22Rv1 (cell line): ENCODE measurements around the gene STX3.

Source experiments
- CTCF ChIP-seq: fragments of 450-650 bp; IDR thresholded peaks from 2 replicates; pipeline ENCODE4 v1.5.1; 2017; ENCODE audit warnings: mild to moderate bottlenecking
- ZFX ChIP-seq: fragments of 450-650 bp; IDR thresholded peaks from 2 replicates; pipeline ENCODE4 v1.6.1; 2017; ENCODE audit warnings: antibody characterized with exemption, borderline replicate concordance

GRCh38 chr11:59756558-59756840 lies 1.3 kb downstream of the STX3 start:
- TF ChIP-seq CTCF (no peak), ZFX (no peak)
